Measurements from ENCODE around the gene DMXL2.

Gene DMXL2

DNA sequence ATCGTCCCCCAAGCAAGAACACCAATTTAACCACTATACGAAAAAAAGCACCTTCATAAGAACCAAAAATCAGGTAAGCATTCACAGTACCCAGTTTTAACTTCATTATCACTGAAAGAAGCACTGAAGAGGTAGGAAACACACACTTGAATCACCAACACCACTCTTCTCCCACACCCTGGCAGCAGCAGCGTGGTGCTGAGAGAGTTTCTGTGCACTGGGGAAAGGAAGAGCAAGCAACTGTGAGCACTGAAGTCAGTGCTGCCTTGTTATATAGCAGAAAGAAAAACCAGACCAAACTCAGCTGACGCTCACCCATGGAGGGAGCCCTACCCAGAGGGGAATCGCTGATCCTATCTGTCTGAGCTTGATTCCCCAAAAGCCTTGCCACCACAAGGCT lies 98.2 kb downstream of the DMXL2 start:
- H3K4me3 ChIP-seq (ENCODE audit: low read depth, low read length): no peak overlapping the region
- no peak overlapping the region for H3K27ac ChIP-seq (ENCODE audit: low read depth, low read length)
- H3K36me3 ChIP-seq (ENCODE audit: control insufficient read depth, insufficient read depth, low read length): no peaks in the 10 kb centered on the region
- H3K9ac ChIP-seq (ENCODE audit: low read length): no peak overlapping the region
- no peaks in the 10 kb centered on the region for H3K4me1 ChIP-seq (ENCODE audit: control insufficient read depth, insufficient read depth, low read length)
- H3K9me3 ChIP-seq (ENCODE audit: control insufficient read depth, insufficient read depth, low read depth, low read length): no peaks in the 10 kb centered on the region
- H3K27me3 ChIP-seq (ENCODE audit: control insufficient read depth, insufficient read depth, low read length): no peaks in the 10 kb centered on the region

DNA sequence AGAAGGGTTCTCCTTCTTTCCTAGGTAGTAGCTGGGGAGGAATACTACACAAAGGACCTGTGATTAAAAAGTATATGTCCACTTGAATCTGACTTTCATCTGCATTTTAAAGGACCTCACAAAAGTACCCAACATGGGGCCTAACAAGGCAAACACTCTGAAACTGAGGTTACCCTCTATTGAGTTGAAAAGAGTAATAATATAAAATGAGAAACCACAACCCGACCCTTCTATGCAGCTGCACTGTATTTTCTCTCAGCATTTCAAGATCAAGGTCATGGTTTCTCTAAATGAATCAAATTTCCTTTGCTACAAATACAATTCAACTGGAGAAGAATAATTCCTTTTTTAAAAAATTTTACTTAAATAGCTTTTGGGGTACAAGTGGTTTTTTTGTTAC lies 106.3 kb downstream of the DMXL2 start:
- Histone ChIP-seq H3K4me3 (ENCODE audit: low read depth, low read length) (no peak overlapping the region), H3K9me3 (ENCODE audit: control insufficient read depth, insufficient read depth, low read depth, low read length) (no peaks in the 10 kb centered on the region), H3K27me3 (ENCODE audit: control insufficient read depth, insufficient read depth, low read length) (no peaks in the 10 kb centered on the region), H3K27ac (ENCODE audit: low read depth, low read length) (no peak overlapping the region), H3K4me1 (ENCODE audit: control insufficient read depth, insufficient read depth, low read length) (no peaks in the 10 kb centered on the region), H3K9ac (ENCODE audit: low read length) (no peak overlapping the region), H3K36me3 (ENCODE audit: control insufficient read depth, insufficient read depth, low read length) (no peaks in the 10 kb centered on the region)

DNA sequence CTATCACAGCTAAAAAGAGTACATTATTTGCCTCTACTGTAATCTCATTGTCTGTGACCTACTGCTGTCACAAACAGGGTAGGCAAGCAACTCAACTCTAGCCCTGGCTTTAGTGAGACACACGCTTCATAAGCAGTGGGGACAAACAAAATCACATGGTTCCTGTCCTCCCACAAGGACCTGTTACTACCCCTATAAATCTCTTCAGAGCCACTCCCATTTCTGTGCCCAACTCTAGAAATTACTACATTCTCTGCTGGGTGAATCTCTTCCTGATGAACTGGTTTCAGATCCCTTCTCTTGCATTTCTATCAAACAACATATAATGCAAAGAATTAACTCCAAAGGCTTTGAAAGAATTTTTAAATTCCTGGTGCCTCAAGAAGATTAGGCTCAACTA lies 117.3 kb downstream of the DMXL2 start:
- Histone ChIP-seq H3K4me1 (ENCODE audit: control insufficient read depth, insufficient read depth, low read length) (no peaks in the 10 kb centered on the region), H3K36me3 (ENCODE audit: control insufficient read depth, insufficient read depth, low read length) (no peaks in the 10 kb centered on the region), H3K27ac (ENCODE audit: low read depth, low read length) (no peak overlapping the region)

DNA sequence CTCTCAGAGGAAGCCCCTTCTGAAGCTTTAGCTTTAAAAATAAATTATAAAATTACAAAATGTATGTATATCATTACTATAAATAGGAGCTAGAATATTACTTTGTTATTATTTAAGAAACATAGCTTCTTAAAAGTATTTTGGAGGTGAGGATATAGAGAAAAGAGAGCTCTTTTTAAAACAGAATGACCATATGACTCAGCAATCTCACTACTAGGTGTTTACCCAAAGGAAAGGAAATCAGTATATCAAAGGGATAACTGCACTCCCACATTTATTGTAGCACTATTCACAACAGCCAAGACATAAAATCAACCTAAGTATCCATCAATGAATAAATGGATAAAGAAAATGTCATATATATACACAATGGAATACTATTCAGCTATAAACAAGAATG lies 119.6 kb downstream of the DMXL2 start:
- Histone ChIP-seq H3K4me3 (ENCODE audit: low read depth, low read length) (no peak overlapping the region), H3K4me1 (ENCODE audit: control insufficient read depth, insufficient read depth, low read length) (no peaks in the 10 kb centered on the region), H3K9me3 (ENCODE audit: control insufficient read depth, insufficient read depth, low read depth, low read length) (no peaks in the 10 kb centered on the region), H3K9ac (ENCODE audit: low read length) (no peak overlapping the region), H3K27ac (ENCODE audit: low read depth, low read length) (no peak overlapping the region), H3K27me3 (ENCODE audit: control insufficient read depth, insufficient read depth, low read length) (no peaks in the 10 kb centered on the region), H3K36me3 (ENCODE audit: control insufficient read depth, insufficient read depth, low read length) (no peaks in the 10 kb centered on the region)

More for the DNA sequence above, 117.3 kb downstream of the DMXL2 start:
- no peaks in the 10 kb centered on the region for H3K27me3 ChIP-seq (ENCODE audit: control insufficient read depth, insufficient read depth, low read length)
- H3K9ac ChIP-seq (ENCODE audit: low read length): no peak overlapping the region
- H3K4me3 ChIP-seq (ENCODE audit: low read depth, low read length): no peak overlapping the region
- H3K9me3 ChIP-seq (ENCODE audit: control insufficient read depth, insufficient read depth, low read depth, low read length): no peaks in the 10 kb centered on the region

DNA sequence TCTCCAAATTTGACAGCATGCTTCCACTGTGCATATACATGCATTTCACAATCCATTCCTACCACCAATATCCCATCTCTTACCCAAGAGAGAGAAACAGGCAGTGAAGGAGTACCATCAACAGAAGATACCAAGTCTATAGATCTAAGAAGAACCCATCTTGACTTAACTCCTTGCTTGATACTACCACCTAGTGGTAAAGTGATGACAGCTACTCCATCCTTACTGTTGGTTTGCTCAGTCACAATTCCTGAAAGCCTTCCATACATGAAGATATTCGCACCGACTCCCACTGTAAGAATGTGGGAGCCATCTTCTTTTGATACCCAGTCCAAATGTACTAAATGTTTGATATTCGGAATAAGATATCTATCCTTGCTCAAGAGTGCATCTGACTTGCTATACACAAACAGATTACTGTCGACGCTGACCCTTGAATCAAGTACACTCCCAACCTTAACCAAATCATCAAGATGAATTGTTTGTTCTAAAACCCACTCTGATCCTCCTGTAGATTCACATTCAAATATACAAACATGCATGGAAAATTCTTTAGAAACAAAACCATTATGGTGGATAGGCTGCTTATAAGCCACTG lies 123.1 kb downstream of the DMXL2 start:
- H3K36me3 ChIP-seq (ENCODE audit: control insufficient read depth, insufficient read depth, low read length): no peaks in the 10 kb centered on the region
- H3K27me3 ChIP-seq (ENCODE audit: control insufficient read depth, insufficient read depth, low read length): no peaks in the 10 kb centered on the region
- H3K4me1 ChIP-seq (ENCODE audit: control insufficient read depth, insufficient read depth, low read length): no peaks in the 10 kb centered on the region
- H3K27ac ChIP-seq (ENCODE audit: low read depth, low read length): no peak overlapping the region
- H3K9me3 ChIP-seq (ENCODE audit: control insufficient read depth, insufficient read depth, low read depth, low read length): no peaks in the 10 kb centered on the region
- H3K4me3 ChIP-seq (ENCODE audit: low read depth, low read length): no peak overlapping the region
- no peak overlapping the region for H3K9ac ChIP-seq (ENCODE audit: low read length)

DNA sequence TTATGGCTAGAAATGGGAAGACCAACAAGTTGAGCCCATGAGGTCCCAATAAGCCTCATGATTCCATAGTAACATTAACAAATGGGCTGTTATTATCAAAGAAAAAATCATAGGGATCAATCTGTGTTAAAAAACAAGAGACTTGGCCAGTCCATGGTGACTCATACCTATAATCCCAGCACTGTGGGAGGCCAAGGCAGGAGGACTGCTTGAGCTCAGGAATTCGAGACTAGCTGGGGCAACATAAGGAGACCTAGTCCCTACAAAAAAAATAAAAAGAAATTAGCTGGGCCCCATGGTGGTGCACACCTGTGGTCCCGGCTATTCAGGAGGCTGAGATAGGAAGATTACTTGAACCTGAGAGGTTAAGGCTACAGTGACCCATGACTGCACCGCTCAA lies 124.8 kb downstream of the DMXL2 start:
- H3K4me3 ChIP-seq (ENCODE audit: low read depth, low read length): no peak overlapping the region
- no peaks in the 10 kb centered on the region for H3K9me3 ChIP-seq (ENCODE audit: control insufficient read depth, insufficient read depth, low read depth, low read length)
- no peak overlapping the region for H3K9ac ChIP-seq (ENCODE audit: low read length)
- no peaks in the 10 kb centered on the region for H3K27me3 ChIP-seq (ENCODE audit: control insufficient read depth, insufficient read depth, low read length)
- H3K4me1 ChIP-seq (ENCODE audit: control insufficient read depth, insufficient read depth, low read length): no peaks in the 10 kb centered on the region
- H3K27ac ChIP-seq (ENCODE audit: low read depth, low read length): no peak overlapping the region
- no peaks in the 10 kb centered on the region for H3K36me3 ChIP-seq (ENCODE audit: control insufficient read depth, insufficient read depth, low read length)

DNA sequence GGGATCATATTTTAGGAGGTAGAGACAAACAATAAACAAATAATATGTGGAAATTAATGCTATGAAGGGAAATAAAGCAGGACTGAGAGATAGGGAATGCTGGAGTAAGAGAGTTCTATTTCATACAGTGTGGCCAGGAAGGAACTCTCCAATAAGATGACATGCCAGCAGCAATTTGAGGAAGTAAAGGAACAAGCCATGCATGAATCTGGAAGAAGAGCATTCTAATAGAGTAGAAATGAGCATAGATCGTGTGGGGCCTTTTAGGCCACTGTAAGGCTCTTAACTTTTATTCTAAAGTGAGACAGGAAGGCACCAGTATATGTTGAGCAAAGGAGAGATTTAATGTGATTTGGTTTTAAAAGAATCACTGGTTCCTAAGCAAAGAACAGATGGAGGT lies 126.3 kb downstream of the DMXL2 start:
- Histone ChIP-seq H3K9me3 (ENCODE audit: control insufficient read depth, insufficient read depth, low read depth, low read length) (no peaks in the 10 kb centered on the region), H3K9ac (ENCODE audit: low read length) (no peak overlapping the region), H3K4me1 (ENCODE audit: control insufficient read depth, insufficient read depth, low read length) (no peaks in the 10 kb centered on the region), H3K27ac (ENCODE audit: low read depth, low read length) (no peak overlapping the region), H3K4me3 (ENCODE audit: low read depth, low read length) (no peak overlapping the region), H3K27me3 (ENCODE audit: control insufficient read depth, insufficient read depth, low read length) (no peaks in the 10 kb centered on the region), H3K36me3 (ENCODE audit: control insufficient read depth, insufficient read depth, low read length) (no peaks in the 10 kb centered on the region)

DNA sequence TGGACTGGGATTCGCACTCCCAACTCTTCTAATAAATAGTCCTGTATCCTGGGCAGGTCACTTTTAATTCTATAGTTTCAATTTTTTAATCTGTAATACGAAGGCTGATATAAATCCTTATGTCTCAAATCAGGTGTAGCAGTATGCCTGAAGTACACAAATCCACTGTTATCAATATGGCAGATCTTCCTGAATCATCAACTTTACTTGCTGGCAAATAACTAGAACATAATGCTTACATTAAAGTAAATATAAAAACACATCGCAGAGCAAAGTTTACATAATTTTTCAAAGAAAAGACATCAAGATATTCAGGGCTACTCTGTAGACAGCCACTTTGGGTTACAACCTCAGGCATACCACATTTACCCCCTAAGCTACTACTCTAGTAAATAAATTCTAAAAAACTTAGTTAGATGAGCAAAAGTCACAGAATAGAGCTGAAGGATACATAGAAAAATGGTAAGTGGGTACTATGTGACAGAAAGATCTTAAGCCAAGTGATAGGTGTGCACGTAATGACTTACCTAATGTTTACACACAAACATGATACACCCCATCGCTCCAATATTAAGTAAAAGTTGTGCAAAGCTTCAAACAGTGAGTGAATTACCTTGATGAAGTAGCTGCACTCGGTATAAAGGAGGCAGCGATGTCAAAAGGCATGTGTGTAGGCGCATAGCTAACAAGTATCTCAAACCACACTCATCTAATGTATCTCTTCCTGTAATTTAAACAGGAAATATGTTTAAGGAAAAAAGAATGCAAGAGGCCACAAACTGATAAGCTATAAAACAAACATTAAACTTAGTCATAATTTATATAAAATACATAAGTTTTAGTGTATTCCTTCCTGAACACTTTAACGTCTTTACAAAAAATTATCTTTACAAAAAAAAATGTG lies 127.9 kb downstream of the DMXL2 start:
- H3K4me3 ChIP-seq (ENCODE audit: low read depth, low read length): no peak overlapping the region
- no peak overlapping the region for H3K27ac ChIP-seq (ENCODE audit: low read depth, low read length)
- H3K36me3 ChIP-seq (ENCODE audit: control insufficient read depth, insufficient read depth, low read length): no peaks in the 10 kb centered on the region

DNA sequence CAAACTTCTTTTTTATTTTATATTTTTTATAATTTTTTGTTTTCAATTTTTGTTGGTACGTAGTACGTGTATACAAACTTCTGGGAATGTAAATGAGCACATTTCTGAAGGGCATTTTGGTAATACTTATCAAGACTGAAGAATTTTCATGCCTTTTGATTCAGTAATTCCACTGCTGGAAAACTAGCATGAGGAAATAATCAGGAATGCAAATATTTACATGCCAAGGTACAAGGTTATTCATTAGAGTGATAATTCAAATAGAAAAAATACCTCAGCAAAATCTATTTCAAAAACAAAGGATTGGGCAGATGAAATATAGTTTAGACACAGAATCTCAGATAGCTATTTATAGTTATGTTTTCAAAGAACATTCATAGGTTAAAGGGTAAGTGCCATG lies 128.7 kb downstream of the DMXL2 start:
- no peaks in the 10 kb centered on the region for H3K27me3 ChIP-seq (ENCODE audit: control insufficient read depth, insufficient read depth, low read length)
- H3K4me3 ChIP-seq (ENCODE audit: low read depth, low read length): no peak overlapping the region
- H3K9ac ChIP-seq (ENCODE audit: low read length): no peak overlapping the region
- no peak overlapping the region for H3K27ac ChIP-seq (ENCODE audit: low read depth, low read length)
- no peaks in the 10 kb centered on the region for H3K36me3 ChIP-seq (ENCODE audit: control insufficient read depth, insufficient read depth, low read length)
- H3K9me3 ChIP-seq (ENCODE audit: control insufficient read depth, insufficient read depth, low read depth, low read length): no peaks in the 10 kb centered on the region
- H3K4me1 ChIP-seq (ENCODE audit: control insufficient read depth, insufficient read depth, low read length): no peaks in the 10 kb centered on the region

More for the DNA sequence above, 127.9 kb downstream of the DMXL2 start:
- H3K9me3 ChIP-seq (ENCODE audit: control insufficient read depth, insufficient read depth, low read depth, low read length): no peaks in the 10 kb centered on the region
- no peak overlapping the region for H3K9ac ChIP-seq (ENCODE audit: low read length)
- H3K4me1 ChIP-seq (ENCODE audit: control insufficient read depth, insufficient read depth, low read length): no peaks in the 10 kb centered on the region
- H3K27me3 ChIP-seq (ENCODE audit: control insufficient read depth, insufficient read depth, low read length): no peaks in the 10 kb centered on the region

DNA sequence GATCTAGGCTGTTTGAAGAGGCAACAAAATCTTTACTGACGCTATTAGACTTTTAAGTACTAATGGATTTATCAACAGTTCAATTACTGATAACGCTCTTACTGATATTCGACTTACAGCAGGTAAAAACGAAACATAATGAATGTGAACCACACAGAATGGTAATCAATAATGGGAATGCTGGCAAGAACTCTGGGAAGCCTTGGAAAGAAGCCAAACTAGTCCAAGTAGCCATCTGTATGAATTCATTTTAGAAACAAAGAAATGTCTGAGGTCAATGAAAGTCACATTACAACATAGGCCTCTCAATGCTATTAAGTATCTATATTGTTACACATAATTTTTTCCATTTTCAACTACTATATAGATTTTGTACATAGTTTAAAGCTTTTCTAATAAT lies 130.0 kb downstream of the DMXL2 start:
- Histone ChIP-seq H3K9ac (ENCODE audit: low read length) (no peak overlapping the region), H3K4me3 (ENCODE audit: low read depth, low read length) (no peak overlapping the region), H3K27me3 (ENCODE audit: control insufficient read depth, insufficient read depth, low read length) (no peaks in the 10 kb centered on the region), H3K27ac (ENCODE audit: low read depth, low read length) (no peak overlapping the region), H3K4me1 (ENCODE audit: control insufficient read depth, insufficient read depth, low read length) (no peaks in the 10 kb centered on the region), H3K9me3 (ENCODE audit: control insufficient read depth, insufficient read depth, low read depth, low read length) (no peaks in the 10 kb centered on the region), H3K36me3 (ENCODE audit: control insufficient read depth, insufficient read depth, low read length) (0 out of 2 replicates have a peak, but pooled peaks cover 4% of the 10 kb centered on the region)

DNA sequence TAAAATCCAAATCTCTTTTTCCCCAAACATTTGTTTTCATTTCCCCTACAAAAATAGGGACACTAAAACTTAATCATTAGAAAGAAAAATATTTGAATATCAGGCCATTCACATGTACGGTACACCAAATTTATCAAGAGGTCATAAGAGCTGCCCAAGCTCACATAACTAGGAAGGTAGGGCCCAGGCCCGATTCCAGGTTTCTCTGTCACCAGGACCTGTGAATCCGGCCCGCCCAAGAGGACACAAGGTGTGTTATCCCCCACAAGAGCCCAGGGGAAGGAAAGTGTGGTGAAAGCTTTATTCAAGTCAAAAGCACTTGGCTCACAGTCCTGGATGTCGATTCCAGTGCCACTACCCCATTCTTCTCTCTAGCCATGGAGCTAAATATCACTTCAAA lies 130.6 kb downstream of the DMXL2 start:
- Histone ChIP-seq H3K4me1 (ENCODE audit: control insufficient read depth, insufficient read depth, low read length) (no peaks in the 10 kb centered on the region), H3K27me3 (ENCODE audit: control insufficient read depth, insufficient read depth, low read length) (no peaks in the 10 kb centered on the region), H3K9me3 (ENCODE audit: control insufficient read depth, insufficient read depth, low read depth, low read length) (no peaks in the 10 kb centered on the region), H3K9ac (ENCODE audit: low read length) (no peak overlapping the region), H3K36me3 (ENCODE audit: control insufficient read depth, insufficient read depth, low read length) (0 out of 2 replicates have a peak, but pooled peaks cover 4% of the 10 kb centered on the region), H3K27ac (ENCODE audit: low read depth, low read length) (no peak overlapping the region), H3K4me3 (ENCODE audit: low read depth, low read length) (no peak overlapping the region)

Measured in HUES6 (cell line).